HepG2 (cell line): ENCODE results near the gene TBC1D16. TPM values are rescaled to one million over a fixed set of nuclear protein-coding genes. Genes with fewer than 3 reads are reported as not detected.
A peak's percentile ranks its signal among the peaks of the same experiment; 100 is the strongest.

Experiments
- CERS6 ChIP-seq: sonication (generic); formaldehyde crosslinking; IDR thresholded peaks from 2 replicates; pipeline ENCODE4 v1.5.0; 2020; ENCODE audit warnings: missing genetic modification reagents
- IRF9 ChIP-seq: sonication (generic); formaldehyde crosslinking; IDR thresholded peaks from 2 replicates; pipeline ENCODE4 v1.8.0; 2022; ENCODE audit warnings: missing genetic modification reagents, mild to moderate bottlenecking, borderline replicate concordance
- MEIS2 ChIP-seq: sonication (generic); formaldehyde crosslinking; IDR thresholded peaks from 2 replicates; pipeline ENCODE4 v1.9.0; 2021; ENCODE audit warnings: mild to moderate bottlenecking, missing genetic modification reagents
- PATZ1 ChIP-seq: sonication (generic); formaldehyde crosslinking; IDR thresholded peaks from 2 replicates; pipeline ENCODE4 v1.4.0; 2020; ENCODE audit warnings: missing genetic modification reagents
- SATB2 ChIP-seq: sonication (generic); formaldehyde crosslinking; IDR thresholded peaks from 2 replicates; pipeline ENCODE4 v1.5.0; 2020; ENCODE audit warnings: missing genetic modification reagents
- SP2 ChIP-seq: sonication (generic); formaldehyde crosslinking; IDR thresholded peaks from 2 replicates; pipeline ENCODE4 v1.5.1; 2020; ENCODE audit warnings: mild to moderate bottlenecking, missing genetic modification reagents
- ZBTB14 ChIP-seq: sonication (generic); formaldehyde crosslinking; IDR thresholded peaks from 2 replicates; pipeline ENCODE4 v1.4.0; 2020; ENCODE audit warnings: missing genetic modification reagents
- ZFP41 ChIP-seq: sonication (generic); formaldehyde crosslinking; IDR thresholded peaks from 2 replicates; pipeline ENCODE4 v1.4.0; 2020; ENCODE audit warnings: mild to moderate bottlenecking, missing genetic modification reagents, borderline replicate concordance
- ZNF207 ChIP-seq: fragments of 450-650 bp; IDR thresholded peaks from 2 replicates; pipeline ENCODE4 v1.6.1; 2016; ENCODE audit warnings: antibody characterized with exemption, borderline replicate concordance
- ZNF354B ChIP-seq: sonication (generic); formaldehyde crosslinking; IDR thresholded peaks from 2 replicates; pipeline ENCODE4 v1.8.0; 2022; ENCODE audit warnings: mild to moderate bottlenecking, missing genetic modification reagents
- ZNF589 ChIP-seq: sonication (generic); formaldehyde crosslinking; conservative IDR thresholded peaks from 2 replicates; pipeline ENCODE4 v1.8.0; 2022; ENCODE audit warnings: mild to moderate bottlenecking, moderate library complexity, missing genetic modification reagents
- ZNF607 ChIP-seq: sonication (generic); formaldehyde crosslinking; IDR thresholded peaks from 2 replicates; pipeline ENCODE4 v1.5.1; 2020; ENCODE audit warnings: missing genetic modification reagents, mild to moderate bottlenecking, borderline replicate concordance
- ZNF639 ChIP-seq: conservative IDR thresholded peaks from 2 replicates; pipeline ENCODE4 v1.6.1; 2018; ENCODE audit warnings: missing genetic modification reagents
- ZNF709 ChIP-seq: sonication (generic); formaldehyde crosslinking; IDR thresholded peaks from 2 replicates; pipeline ENCODE4 v1.5.0; 2020; ENCODE audit warnings: mild to moderate bottlenecking, missing genetic modification reagents
- ZNF83 ChIP-seq: sonication (generic); formaldehyde crosslinking; IDR thresholded peaks from 2 replicates; pipeline ENCODE4 v1.4.0; 2020; ENCODE audit warnings: missing genetic modification reagents, mild to moderate bottlenecking, borderline replicate concordance
- ZSCAN5A ChIP-seq: sonication (generic); formaldehyde crosslinking; IDR thresholded peaks from 2 replicates; pipeline ENCODE4 v1.8.0; 2022; ENCODE audit warnings: mild to moderate bottlenecking, missing genetic modification reagents, borderline replicate concordance
- polyA plus RNA-seq, 8 experiments: library from polyadenylated mRNA; depleted of rRNA in 3 of 8; stranded (reverse) in 7 of 8; unstranded in 1 of 8; fragments of >200 nt; fragmentation: Illumina TruSeq in 4 of 8; extraction: Trizol in 4 of 8; gene quantifications; 2 replicates each; pipeline versions ENCODE4 v1.2.1 to v1.2.3, GENCODE V29; 2011 to 2016; ENCODE audit warnings: low read depth in 4 of 8, missing spikeins in 1 of 8, mixed read lengths in 1 of 8; ENCODE audit not compliant: insufficient read depth in 1 of 8
- total RNA-seq, 5 experiments: library from RNA; depleted of rRNA; stranded (reverse); fragments of >200 nt; fragmentation: Illumina TruSeq; extraction: Trizol; gene quantifications; 2 replicates each; pipeline ENCODE4 v1.2.3, GENCODE V29; 2016; ENCODE audit warnings: low read depth in 1 of 5

TBC1D16 gene
- total and polyA plus RNA-seq, 2 of the 13 experiments (the other 11 are each of a cell fraction or from before 2014, with no cell fraction given): 14.9 to 24.9 TPM

- TF ChIP-seq ZNF207: no peak
- 0 out of 2 replicates have a peak, but pooled peaks have one; percentile 3 for TF ChIP-seq ZBTB14 (CRISPR knock-in tag)
- no peak for TF ChIP-seq CERS6 (CRISPR knock-in tag)
- no peak; the same call in 1 of the 2 replicates for TF ChIP-seq ZNF639
- 0 out of 2 replicates have a peak, but pooled peaks have one; percentile 26 for TF ChIP-seq ZNF607 (CRISPR knock-in tag)
- no peak; the same call in none of the 2 replicates for TF ChIP-seq ZNF589 (CRISPR knock-in tag)
- peak; percentile 76; the same call in 1 of the 2 replicates for TF ChIP-seq ZFP41
- no peak for TF ChIP-seq ZNF83
- TF ChIP-seq ZNF709 (CRISPR knock-in tag): 0 out of 2 replicates have a peak, but pooled peaks have one; percentile 13
- no peak for TF ChIP-seq ZSCAN5A
- TF ChIP-seq IRF9 (CRISPR knock-in tag): 0 out of 2 replicates have a peak, but pooled peaks have one; percentile 11
- TF ChIP-seq PATZ1 (CRISPR knock-in tag): peak; percentile 72
- TF ChIP-seq SP2 (CRISPR knock-in tag): no peak
- no peak for TF ChIP-seq ZNF354B (CRISPR knock-in tag)
- no peak for TF ChIP-seq SATB2
- TF ChIP-seq MEIS2: no peak; the same call in 1 of the 2 replicates
Measured at GRCh38 chr17:80036715-80037477, 1.2 kb upstream of the TBC1D16 start (continued).
